Vagina (tissue), 2 donors: ENCODE measurements around the gene PSPH. TPM values are rescaled to one million over a fixed set of nuclear protein-coding genes. Genes with fewer than 3 reads are reported as not detected.

ENCODE experiments used
- DNase-seq, 2 donors: peaks; one replicate each; pipeline ENCODE4 v3.0.0-alpha.2; 2017; ENCODE audit errors: extremely low spot score in 2 of 2
- H3K27ac ChIP-seq: fragments of 200-600 bp; sonication (generic); one replicate; pipeline ENCODE4 v1.5.1; 2019
- H3K27me3 ChIP-seq: fragments of 200-600 bp; sonication (generic); one replicate; pipeline ENCODE4 v1.5.1; 2019
- H3K36me3 ChIP-seq, 2 donors: fragments of 200-600 bp; sonication (generic); one replicate each; pipeline ENCODE4 v1.5.1; 2017 to 2019
- H3K4me1 ChIP-seq: fragments of 200-600 bp; sonication (generic); one replicate; pipeline ENCODE4 v1.5.1; 2019
- H3K4me3 ChIP-seq, 2 donors: fragments of 200-600 bp; sonication (generic); 1 replicate in 1 of 2; 2 replicates in 1 of 2; pipeline ENCODE4 v1.5.1; 2016 to 2019
- H3K9me3 ChIP-seq: fragments of 200-600 bp; sonication (generic); one replicate; pipeline ENCODE4 v1.5.1; 2019
- POLR2A ChIP-seq, 2 donors: fragments of 450-650 bp; IDR thresholded peaks; one replicate each; pipeline ENCODE4 v1.6.1; 2017; ENCODE audit warnings: antibody characterized with exemption in 2 of 2, mild to moderate bottlenecking in 2 of 2, moderate library complexity in 2 of 2
- POLR2AphosphoS5 ChIP-seq, 2 donors: sonication (generic); formaldehyde crosslinking; IDR thresholded peaks; one replicate each; pipeline ENCODE4 v1.9.0; 2017; ENCODE audit warnings: antibody characterized with exemption in 2 of 2, mild to moderate bottlenecking in 2 of 2, low read depth in 1 of 2; ENCODE audit not compliant: insufficient read depth in 1 of 2
- intact Hi-C: fragments of 100-400 bp; cut with DNase I; formaldehyde crosslinking; loops from one replicate; pipeline ENCODE4 v1.15.1; 2023
- total RNA-seq: library from RNA; depleted of rRNA; stranded (reverse); fragments of >200 nt; gene quantifications from one replicate; pipeline ENCODE4 v1.2.3, GENCODE V29; 2016
- TF ChIP-seq, protein P1 (sequence below), 3 experiments: fragments of 450-650 bp in 2 of 3; fragments of 200-600 bp in 1 of 3; sonication (generic) in 1 of 3; IDR thresholded peaks; one replicate each; pipeline ENCODE4 v1.5.1; 2017 to 2019; ENCODE audit warnings: antibody characterized with exemption in 3 of 3, mild to moderate bottlenecking in 2 of 3, moderate library complexity in 2 of 3

PSPH gene
- total RNA-seq, 1 donor from 2014 or later, result 13.3 TPM

DNA sequence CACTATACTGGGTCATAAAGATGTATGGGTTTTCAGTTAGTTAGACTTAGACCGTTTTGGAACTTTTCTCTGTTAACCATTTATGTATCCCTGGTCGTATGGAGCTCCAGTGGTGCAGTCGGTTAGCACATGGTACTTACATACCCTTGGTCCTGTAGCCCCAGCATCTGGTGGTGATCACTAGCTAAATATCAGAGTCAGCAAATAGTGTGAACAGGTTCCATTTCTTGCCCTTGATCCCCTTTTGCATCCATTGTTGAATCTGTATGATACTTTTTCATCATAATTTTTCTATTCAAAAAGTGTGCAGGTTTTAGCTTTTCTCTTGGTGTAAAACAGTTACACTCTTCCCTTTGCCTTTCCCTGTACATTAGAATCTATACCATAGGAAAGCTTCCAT is 71.0 kb downstream of the PSPH start:
- H3K9me3 ChIP-seq, result no peaks in the 10 kb centered on the region
- peaks cover 3 to 68% of the 10 kb centered on the region in 2 donors for H3K36me3 ChIP-seq
- TF ChIP-seq POLR2A (IDR thresholded peaks at IDR 0.05), result no peak
- TF ChIP-seq, protein P1, sequence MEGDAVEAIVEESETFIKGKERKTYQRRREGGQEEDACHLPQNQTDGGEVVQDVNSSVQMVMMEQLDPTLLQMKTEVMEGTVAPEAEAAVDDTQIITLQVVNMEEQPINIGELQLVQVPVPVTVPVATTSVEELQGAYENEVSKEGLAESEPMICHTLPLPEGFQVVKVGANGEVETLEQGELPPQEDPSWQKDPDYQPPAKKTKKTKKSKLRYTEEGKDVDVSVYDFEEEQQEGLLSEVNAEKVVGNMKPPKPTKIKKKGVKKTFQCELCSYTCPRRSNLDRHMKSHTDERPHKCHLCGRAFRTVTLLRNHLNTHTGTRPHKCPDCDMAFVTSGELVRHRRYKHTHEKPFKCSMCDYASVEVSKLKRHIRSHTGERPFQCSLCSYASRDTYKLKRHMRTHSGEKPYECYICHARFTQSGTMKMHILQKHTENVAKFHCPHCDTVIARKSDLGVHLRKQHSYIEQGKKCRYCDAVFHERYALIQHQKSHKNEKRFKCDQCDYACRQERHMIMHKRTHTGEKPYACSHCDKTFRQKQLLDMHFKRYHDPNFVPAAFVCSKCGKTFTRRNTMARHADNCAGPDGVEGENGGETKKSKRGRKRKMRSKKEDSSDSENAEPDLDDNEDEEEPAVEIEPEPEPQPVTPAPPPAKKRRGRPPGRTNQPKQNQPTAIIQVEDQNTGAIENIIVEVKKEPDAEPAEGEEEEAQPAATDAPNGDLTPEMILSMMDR (IDR thresholded peaks at IDR 0.05), result no peak
- TF ChIP-seq POLR2AphosphoS5 (IDR thresholded peaks at IDR 0.05; ENCODE audit: insufficient read depth in 1 of 2, low read depth in 1 of 2), result no peak
- intact Hi-C loops, result no loop called here
- DNase-seq, result no peak
- no peak overlapping the region for H3K27ac ChIP-seq
- no peak overlapping the region for H3K4me3 ChIP-seq
- no peaks in the 10 kb centered on the region for H3K4me1 ChIP-seq
- no peaks in the 10 kb centered on the region for H3K27me3 ChIP-seq

DNA sequence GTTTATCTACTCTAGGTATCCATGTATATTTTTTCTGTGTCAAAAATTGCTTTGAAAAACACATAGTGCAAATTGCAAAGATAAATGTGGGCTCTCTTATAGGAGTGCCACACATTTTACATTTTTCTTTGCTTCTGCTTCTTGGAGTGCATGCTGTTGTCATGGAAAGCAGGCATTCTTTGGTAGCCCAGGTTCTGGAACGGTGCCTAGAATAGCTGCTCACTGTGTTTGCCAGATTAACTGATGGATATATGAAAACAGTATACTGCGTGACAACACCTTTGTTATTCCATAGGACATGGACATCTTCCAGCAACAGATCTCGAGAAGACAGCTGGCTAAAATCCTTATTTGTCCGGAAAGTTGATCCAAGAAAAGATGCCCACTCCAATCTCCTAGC is 73.4 kb downstream of the PSPH start:
- no peaks in the 10 kb centered on the region for H3K9me3 ChIP-seq

DNA sequence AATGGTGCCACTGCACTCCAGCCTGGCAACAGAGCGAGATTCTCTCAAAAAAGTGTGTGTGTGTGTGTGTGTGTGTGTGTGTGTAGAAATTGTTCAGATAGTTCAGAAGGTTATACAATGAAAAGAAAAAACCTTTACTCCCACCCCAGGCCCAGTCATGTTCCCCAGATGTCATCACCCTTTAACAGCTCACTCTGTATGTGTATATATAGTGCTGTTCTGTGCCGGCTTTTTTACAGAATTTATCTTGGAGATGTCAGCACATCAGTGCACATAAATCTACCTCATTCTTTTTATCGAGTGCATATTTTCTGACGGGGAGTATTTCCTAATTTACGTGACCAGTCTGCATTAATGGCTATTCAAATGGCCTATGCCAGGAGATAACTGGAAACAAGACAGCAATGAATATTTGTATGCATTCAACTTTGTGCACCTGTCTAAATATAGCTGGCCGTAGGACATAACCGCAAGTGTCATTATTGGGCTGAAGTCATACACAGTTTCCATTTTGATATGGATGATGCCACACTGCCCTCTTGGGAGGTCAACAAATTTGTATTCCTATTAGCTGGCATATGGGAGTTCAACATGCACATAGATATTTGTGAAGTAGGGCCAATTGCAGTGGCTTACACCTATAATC is 75.1 kb downstream of the PSPH start:
- Histone ChIP-seq H3K9me3 (no peaks in the 10 kb centered on the region), H3K4me3 (no peak overlapping the region), H3K4me1 (peaks cover 11% of the 10 kb centered on the region), H3K27ac (no peak overlapping the region), H3K36me3 (peaks cover 0 to 31% of the 10 kb centered on the region in 2 donors), H3K27me3 (no peaks in the 10 kb centered on the region)
- no peak for DNase-seq
- TF ChIP-seq POLR2A (IDR thresholded peaks at IDR 0.05) (no peak), POLR2AphosphoS5 (IDR thresholded peaks at IDR 0.05; ENCODE audit: insufficient read depth in 1 of 2, low read depth in 1 of 2) (no peak)
- TF ChIP-seq, protein P1 (IDR thresholded peaks at IDR 0.05), result no peak
- intact Hi-C loops, result no loop called here

More for the DNA sequence above, 73.4 kb downstream of the PSPH start:
- H3K36me3 ChIP-seq, result peaks cover 0 to 46% of the 10 kb centered on the region in 2 donors
- no peak for DNase-seq
- intact Hi-C loops, result no loop called here
- TF ChIP-seq, protein P1 (IDR thresholded peaks at IDR 0.05), result no peak
- no peak for TF ChIP-seq POLR2A (IDR thresholded peaks at IDR 0.05)
- TF ChIP-seq POLR2AphosphoS5 (IDR thresholded peaks at IDR 0.05; ENCODE audit: insufficient read depth in 1 of 2, low read depth in 1 of 2), result no peak
- no peak overlapping the region for H3K4me3 ChIP-seq
- H3K4me1 ChIP-seq, result peaks cover 1% of the 10 kb centered on the region
- no peak overlapping the region for H3K27ac ChIP-seq
- no peaks in the 10 kb centered on the region for H3K27me3 ChIP-seq

DNA sequence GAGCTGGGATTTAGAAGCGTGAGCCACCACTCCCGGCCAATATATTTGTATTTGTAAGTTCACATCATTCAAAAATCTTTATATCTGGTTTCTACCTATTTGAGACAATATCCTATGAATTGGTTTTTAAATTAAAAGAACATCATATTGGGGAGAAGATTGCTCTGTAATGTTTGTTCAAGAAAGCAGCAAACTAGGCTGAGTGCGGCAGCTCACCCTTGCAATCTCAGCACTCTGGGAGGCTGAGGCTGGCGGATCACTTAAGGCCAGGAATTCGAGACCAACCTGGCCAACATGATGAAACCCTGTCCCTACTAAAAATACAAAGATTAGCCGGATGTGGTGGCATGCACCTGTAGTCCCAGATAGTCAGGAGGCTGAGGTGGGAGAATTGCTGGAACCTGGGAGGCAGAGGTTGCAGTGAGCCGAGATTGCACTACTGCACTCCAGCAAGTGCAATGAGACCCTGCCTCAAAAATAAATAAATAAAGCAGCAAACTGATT is 77.4 kb downstream of the PSPH start:
- Histone ChIP-seq H3K4me3 (no peak overlapping the region), H3K9me3 (no peaks in the 10 kb centered on the region), H3K4me1 (peaks cover 15% of the 10 kb centered on the region), H3K27ac (no peak overlapping the region), H3K36me3 (peaks cover 0 to 8% of the 10 kb centered on the region in 2 donors), H3K27me3 (no peaks in the 10 kb centered on the region)
- no peak for DNase-seq
- TF ChIP-seq POLR2AphosphoS5 (IDR thresholded peaks at IDR 0.05; ENCODE audit: insufficient read depth in 1 of 2, low read depth in 1 of 2), result no peak
- TF ChIP-seq, protein P1 (IDR thresholded peaks at IDR 0.05), result no peak
- TF ChIP-seq POLR2A (IDR thresholded peaks at IDR 0.05), result no peak
- intact Hi-C loops, result no loop called here

DNA sequence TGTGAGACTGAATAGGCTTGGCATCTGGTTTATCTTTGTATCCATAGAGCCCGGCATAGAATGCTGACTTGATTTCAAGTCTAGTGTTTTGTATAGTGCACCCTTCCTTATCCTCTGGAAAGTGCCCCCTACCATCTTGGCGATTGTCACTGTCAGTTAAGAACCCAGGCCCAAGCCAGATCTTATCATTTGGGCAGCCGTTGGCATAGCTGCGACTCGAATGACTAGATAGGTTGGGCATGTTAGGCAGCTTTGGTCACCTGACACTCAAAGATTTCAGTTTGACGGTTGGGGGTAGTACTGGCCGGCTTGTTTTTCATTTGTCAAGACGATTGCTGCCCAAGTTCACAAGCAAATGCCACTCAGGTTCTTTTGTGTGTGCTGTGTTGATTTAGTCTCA is 80.3 kb downstream of the PSPH start:
- no peak overlapping the region for H3K27ac ChIP-seq
- H3K9me3 ChIP-seq, result no peaks in the 10 kb centered on the region
- TF ChIP-seq POLR2AphosphoS5 (IDR thresholded peaks at IDR 0.05; ENCODE audit: insufficient read depth in 1 of 2, low read depth in 1 of 2) (no peak), POLR2A (IDR thresholded peaks at IDR 0.05) (no peak)
- TF ChIP-seq, protein P1 (IDR thresholded peaks at IDR 0.05), result no peak
- no peak overlapping the region for H3K4me3 ChIP-seq
- H3K4me1 ChIP-seq, result peaks cover 41% of the 10 kb centered on the region
- no peaks in the 10 kb centered on the region for H3K27me3 ChIP-seq
- no peaks in the 10 kb centered on the region for H3K36me3 ChIP-seq
- intact Hi-C loops, result no loop called here
- DNase-seq, result no peak
